Measurements from ENCODE around the gene VTI1A. TPM values are rescaled to one million over a fixed set of nuclear protein-coding genes. Genes with fewer than 3 reads are reported as not detected.

The VTI1A gene
- total RNA-seq, 4 donors from 2014 or later = 43.5 to 80.4 (median 62.3) TPM

- TF ChIP-seq, protein P1, sequence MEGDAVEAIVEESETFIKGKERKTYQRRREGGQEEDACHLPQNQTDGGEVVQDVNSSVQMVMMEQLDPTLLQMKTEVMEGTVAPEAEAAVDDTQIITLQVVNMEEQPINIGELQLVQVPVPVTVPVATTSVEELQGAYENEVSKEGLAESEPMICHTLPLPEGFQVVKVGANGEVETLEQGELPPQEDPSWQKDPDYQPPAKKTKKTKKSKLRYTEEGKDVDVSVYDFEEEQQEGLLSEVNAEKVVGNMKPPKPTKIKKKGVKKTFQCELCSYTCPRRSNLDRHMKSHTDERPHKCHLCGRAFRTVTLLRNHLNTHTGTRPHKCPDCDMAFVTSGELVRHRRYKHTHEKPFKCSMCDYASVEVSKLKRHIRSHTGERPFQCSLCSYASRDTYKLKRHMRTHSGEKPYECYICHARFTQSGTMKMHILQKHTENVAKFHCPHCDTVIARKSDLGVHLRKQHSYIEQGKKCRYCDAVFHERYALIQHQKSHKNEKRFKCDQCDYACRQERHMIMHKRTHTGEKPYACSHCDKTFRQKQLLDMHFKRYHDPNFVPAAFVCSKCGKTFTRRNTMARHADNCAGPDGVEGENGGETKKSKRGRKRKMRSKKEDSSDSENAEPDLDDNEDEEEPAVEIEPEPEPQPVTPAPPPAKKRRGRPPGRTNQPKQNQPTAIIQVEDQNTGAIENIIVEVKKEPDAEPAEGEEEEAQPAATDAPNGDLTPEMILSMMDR (IDR thresholded peaks at IDR 0.05) = no peak
- ATAC-seq (ENCODE audit: low FRiP score) = no peak
These were observed 292.8 kb downstream of the VTI1A start for GRCh38 chr10:112739592-112740353.

DNA sequence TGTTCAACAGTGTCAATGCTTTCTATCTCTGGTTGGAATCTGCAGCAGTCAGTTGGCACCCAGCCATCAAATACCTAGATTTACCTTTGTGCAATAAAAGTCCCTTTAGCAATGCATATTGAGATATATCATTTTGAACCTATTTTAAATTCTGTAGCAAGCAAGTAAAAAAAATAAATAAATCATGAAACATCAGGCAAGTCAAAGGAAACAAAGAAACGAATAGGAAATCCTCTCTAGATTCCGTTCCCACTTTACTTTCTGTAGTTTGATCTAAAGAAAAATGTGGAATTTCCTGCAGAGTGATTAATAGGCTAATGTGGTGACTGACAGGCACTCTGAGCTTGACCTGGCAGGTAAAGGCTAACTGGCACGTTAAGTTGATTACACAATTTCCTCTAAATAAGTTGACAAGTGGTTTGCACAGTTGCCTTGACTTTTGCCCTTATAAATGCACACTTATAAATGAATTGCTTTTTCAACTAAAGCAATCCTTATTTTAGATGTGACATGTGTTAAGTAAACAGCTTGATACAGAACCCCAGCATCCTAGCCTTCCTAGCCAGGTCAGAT is 294.9 kb downstream of the VTI1A start:
- TF ChIP-seq, protein P1 (IDR thresholded peaks at IDR 0.05) = no peak
- ATAC-seq (ENCODE audit: low FRiP score) = no peak
- no peak for DNase-seq (ENCODE audit: low spot score)

More at GRCh38 chr10:112739592-112740353, 292.8 kb downstream of the VTI1A start:
- DNase-seq (ENCODE audit: low spot score) = no peak

GRCh38 chr10:112744181-112745096 is 297.4 kb downstream of the VTI1A start:
- TF ChIP-seq, protein P1 (IDR thresholded peaks at IDR 0.05) = no peak
- DNase-seq (ENCODE audit: low spot score) (no peak), ATAC-seq (ENCODE audit: low FRiP score) (no peak)

- no peak for DNase-seq (ENCODE audit: low spot score)
- TF ChIP-seq, protein P1 (IDR thresholded peaks at IDR 0.05) = no peak
- ATAC-seq (ENCODE audit: low FRiP score) = no peak
These were observed 299.3 kb downstream of the VTI1A start for GRCh38 chr10:112746329-112746728.

DNA sequence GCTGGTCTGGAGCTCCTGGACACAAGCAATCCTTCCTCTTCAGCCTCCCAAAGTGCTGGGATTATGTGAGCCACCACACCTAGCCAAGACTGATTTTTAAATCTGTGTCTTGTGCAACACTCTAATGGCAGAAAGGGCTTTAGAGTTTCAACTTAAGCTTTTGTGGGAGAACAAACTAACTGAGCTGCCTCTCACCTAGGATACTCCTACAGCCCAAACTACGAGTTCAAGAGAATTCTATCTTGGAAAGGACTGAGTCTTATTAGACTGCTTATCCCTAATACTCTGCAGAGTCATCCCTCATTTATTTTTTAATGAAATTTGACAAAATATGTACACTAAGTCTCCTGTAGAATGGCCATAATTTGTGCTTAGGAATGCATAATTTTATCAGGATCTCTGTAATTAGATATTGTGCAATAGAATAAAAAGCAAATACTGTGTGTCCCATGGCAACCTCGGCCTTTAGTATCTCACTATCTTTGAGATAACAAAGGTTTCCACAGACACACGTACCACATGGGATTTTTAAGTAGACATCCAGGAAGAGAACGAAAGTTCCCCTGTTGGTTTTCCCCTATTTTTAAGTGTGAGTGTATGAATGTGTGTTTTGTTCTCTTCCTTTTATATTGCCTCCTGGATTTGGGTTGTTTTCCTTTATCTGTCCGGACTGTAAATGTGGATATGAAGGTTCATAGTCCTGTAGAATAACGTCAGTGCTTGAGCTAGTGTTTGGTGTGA is 303.6 kb downstream of the VTI1A start:
- peak; percentile 35 for ATAC-seq (ENCODE audit: low FRiP score)
- no peak for DNase-seq (ENCODE audit: low spot score)
- TF ChIP-seq, protein P1 (IDR thresholded peaks at IDR 0.05) = no peak

GRCh38 chr10:112751651-112752050 is 304.6 kb downstream of the VTI1A start:
- no peak for DNase-seq (ENCODE audit: low spot score)
- ATAC-seq (ENCODE audit: low FRiP score) = no peak
- TF ChIP-seq, protein P1 (IDR thresholded peaks at IDR 0.05) = no peak
